HepG2 (cell line): ENCODE data around the gene ST14. TPM values are rescaled to one million over a fixed set of nuclear protein-coding genes. Genes with fewer than 3 reads are reported as not detected.
A peak's percentile ranks its signal among the peaks of the same experiment; 100 is the strongest.

Source experiments
- ATF1 ChIP-seq: IDR thresholded peaks from 2 replicates; pipeline ENCODE4 v1.6.1; 2016; ENCODE audit warnings: mild to moderate bottlenecking, control low read depth
- ATF2 ChIP-seq: sonication (generic); formaldehyde crosslinking; IDR thresholded peaks from 2 replicates; pipeline ENCODE4 v1.4.0; 2020; ENCODE audit warnings: missing genetic modification reagents
- HDAC1 ChIP-seq: sonication (generic); formaldehyde crosslinking; IDR thresholded peaks from 2 replicates; pipeline ENCODE4 v1.5.1; 2020; ENCODE audit warnings: mild to moderate bottlenecking, missing genetic modification reagents
- HIVEP1 ChIP-seq: sonication (generic); formaldehyde crosslinking; IDR thresholded peaks from 2 replicates; pipeline ENCODE4 v1.4.0; 2020; ENCODE audit warnings: mild to moderate bottlenecking, missing genetic modification reagents
- HOXA3 ChIP-seq: sonication (generic); formaldehyde crosslinking; IDR thresholded peaks from 2 replicates; pipeline ENCODE4 v1.5.0; 2020; ENCODE audit warnings: missing genetic modification reagents
- JUN ChIP-seq: sonication (generic); formaldehyde crosslinking; IDR thresholded peaks from 2 replicates; pipeline ENCODE4 v1.4.0; 2020; ENCODE audit warnings: mild to moderate bottlenecking, missing genetic modification reagents
- KDM6A ChIP-seq: IDR thresholded peaks from 2 replicates; pipeline ENCODE4 v1.6.1; 2016; ENCODE audit warnings: low read depth
- KLF13 ChIP-seq: sonication (generic); formaldehyde crosslinking; IDR thresholded peaks from 2 replicates; pipeline ENCODE4 v1.4.0; 2020; ENCODE audit warnings: mild to moderate bottlenecking, missing genetic modification reagents
- MED1 ChIP-seq: sonication (generic); formaldehyde crosslinking; IDR thresholded peaks from 2 replicates; pipeline ENCODE4 v1.4.0; 2020; ENCODE audit warnings: missing genetic modification reagents
- MYC ChIP-seq: sonication (generic); formaldehyde crosslinking; IDR thresholded peaks from 2 replicates; pipeline ENCODE4 v1.9.0; 2021; ENCODE audit warnings: missing genetic modification reagents, borderline replicate concordance
- NCOA2 ChIP-seq: sonication (generic); formaldehyde crosslinking; IDR thresholded peaks from 2 replicates; pipeline ENCODE4 v1.8.0; 2022; ENCODE audit warnings: inconsistent platforms
- PHF21A ChIP-seq: sonication (generic); formaldehyde crosslinking; IDR thresholded peaks from 2 replicates; pipeline ENCODE4 v1.5.0; 2020; ENCODE audit warnings: mild to moderate bottlenecking, missing genetic modification reagents
- RAD21 ChIP-seq: fragments of 450-650 bp; formaldehyde crosslinking; IDR thresholded peaks from 2 replicates; pipeline ENCODE4 v1.5.0; 2020; ENCODE audit warnings: mild to moderate bottlenecking
- SAP130 ChIP-seq: IDR thresholded peaks from 2 replicates; pipeline ENCODE4 v1.6.1; 2016; ENCODE audit warnings: low read depth
- SMC3 ChIP-seq: IDR thresholded peaks from 2 replicates; pipeline ENCODE4 v1.6.1; 2011; ENCODE audit warnings: low read length, improper control_type of control experiment
- TEAD3 ChIP-seq: optimal IDR thresholded peaks from 2 replicates; pipeline ENCODE3; 2016; ENCODE audit warnings: borderline replicate concordance
- TFAP4 ChIP-seq: sonication (generic); IDR thresholded peaks from 2 replicates; pipeline ENCODE4 v1.6.1; 2016; ENCODE audit warnings: low read depth, borderline replicate concordance
- ZFP36 ChIP-seq: fragments of 150-350 bp; IDR thresholded peaks from 2 replicates; pipeline ENCODE4 v1.6.1; 2018; ENCODE audit warnings: borderline replicate concordance, low read length, low read depth; ENCODE audit not compliant: partially characterized antibody
- ZFX ChIP-seq: sonication (generic); formaldehyde crosslinking; IDR thresholded peaks from 2 replicates; pipeline ENCODE4 v1.4.0; 2020; ENCODE audit warnings: mild to moderate bottlenecking, low read depth, missing genetic modification reagents, moderate library complexity
- ZFY ChIP-seq: sonication (generic); formaldehyde crosslinking; IDR thresholded peaks from 2 replicates; pipeline ENCODE4 v1.4.0; 2020; ENCODE audit warnings: missing genetic modification reagents
- ZMYM4 ChIP-seq: sonication (generic); formaldehyde crosslinking; IDR thresholded peaks from 2 replicates; pipeline ENCODE4 v1.8.1; 2023; ENCODE audit warnings: mild to moderate bottlenecking, missing genetic modification reagents
- ZNF280D ChIP-seq: sonication (generic); formaldehyde crosslinking; IDR thresholded peaks from 2 replicates; pipeline ENCODE4 v1.5.1; 2020; ENCODE audit warnings: mild to moderate bottlenecking, missing genetic modification reagents
- ZNF317 ChIP-seq: sonication (generic); formaldehyde crosslinking; IDR thresholded peaks from 2 replicates; pipeline ENCODE4 v1.5.0; 2020; ENCODE audit warnings: mild to moderate bottlenecking, missing genetic modification reagents
- ZNF614 ChIP-seq: IDR thresholded peaks from 2 replicates; pipeline ENCODE4 v1.6.1; 2018; ENCODE audit warnings: missing biosample characterization, missing genetic modification reagents, inconsistent platforms, borderline replicate concordance
- ZNF724P ChIP-seq: sonication (generic); formaldehyde crosslinking; IDR thresholded peaks from 2 replicates; pipeline ENCODE4 v1.8.0; 2022; ENCODE audit warnings: missing genetic modification reagents, borderline replicate concordance
- ZNF772 ChIP-seq: sonication (generic); formaldehyde crosslinking; IDR thresholded peaks from 2 replicates; pipeline ENCODE4 v1.5.0; 2020; ENCODE audit warnings: mild to moderate bottlenecking, missing genetic modification reagents
- ZNF792 ChIP-seq: IDR thresholded peaks from 2 replicates; pipeline ENCODE4 v1.6.1; 2016
- polyA plus RNA-seq, 8 experiments: library from polyadenylated mRNA; depleted of rRNA in 3 of 8; stranded (reverse) in 7 of 8; unstranded in 1 of 8; fragments of >200 nt; fragmentation: Illumina TruSeq in 4 of 8; extraction: Trizol in 4 of 8; gene quantifications; 2 replicates each; pipeline versions ENCODE4 v1.2.1 to v1.2.3, GENCODE V29; 2011 to 2016; ENCODE audit warnings: low read depth in 4 of 8, missing spikeins in 1 of 8, mixed read lengths in 1 of 8; ENCODE audit not compliant: insufficient read depth in 1 of 8
- total RNA-seq, 5 experiments: library from RNA; depleted of rRNA; stranded (reverse); fragments of >200 nt; fragmentation: Illumina TruSeq; extraction: Trizol; gene quantifications; 2 replicates each; pipeline ENCODE4 v1.2.3, GENCODE V29; 2016; ENCODE audit warnings: low read depth in 1 of 5

ST14 gene
- total and polyA plus RNA-seq, 2 of the 13 experiments (the other 11 are each of a cell fraction or from before 2014, with no cell fraction given), result 0.88 to 1.4 TPM

GRCh38 chr11:130129922-130130321, 29.7 kb upstream of the ST14 start (continued):
- peak; percentile 48; the same call in 1 of the 2 replicates for TF ChIP-seq ZFX (CRISPR knock-in tag)
- TF ChIP-seq MYC, result peak; percentile 41; the same call in 1 of the 2 replicates
- TF ChIP-seq ZFY (CRISPR knock-in tag), result peak; percentile 57
- no peak for TF ChIP-seq ZNF772 (CRISPR knock-in tag)
- TF ChIP-seq ZFP36, result no peak
- peak; percentile 55 for TF ChIP-seq MED1
- TF ChIP-seq SMC3, result 0 out of 2 replicates have a peak, but pooled peaks have one; percentile 21
- no peak for TF ChIP-seq KLF13 (CRISPR knock-in tag)
- peak; percentile 46; the same call in 1 of the 2 replicates for TF ChIP-seq ATF2
- peak; percentile 61; the same call in 1 of the 2 replicates for TF ChIP-seq TFAP4
- no peak for TF ChIP-seq ZNF724P
- TF ChIP-seq ZNF317 (CRISPR knock-in tag), result no peak
- peak; percentile 94 for TF ChIP-seq TEAD3 (CRISPR knock-in tag)
- 0 out of 2 replicates have a peak, but pooled peaks have one; percentile 13 for TF ChIP-seq ZMYM4 (CRISPR knock-in tag)
- TF ChIP-seq SAP130 (CRISPR knock-in tag), result peak; percentile 84
- peak; percentile 46; the same call in 1 of the 2 replicates for TF ChIP-seq HOXA3 (CRISPR knock-in tag)
- TF ChIP-seq ZNF792, result no peak
- peak; percentile 44; the same call in 1 of the 2 replicates for TF ChIP-seq PHF21A (CRISPR knock-in tag)
- TF ChIP-seq KDM6A (CRISPR knock-in tag), result 0 out of 2 replicates have a peak, but pooled peaks have one; percentile 23
- TF ChIP-seq HIVEP1 (CRISPR knock-in tag), result no peak
- peak; percentile 18; the same call in 1 of the 2 replicates for TF ChIP-seq NCOA2 (CRISPR knock-in tag)
- 0 out of 2 replicates have a peak, but pooled peaks have one; percentile 18 for TF ChIP-seq HDAC1
- 0 out of 2 replicates have a peak, but pooled peaks have one; percentile 20 for TF ChIP-seq ZNF280D (CRISPR knock-in tag)
- 0 out of 2 replicates have a peak, but pooled peaks have one; percentile 40 for TF ChIP-seq ZNF614 (CRISPR knock-in tag)
- peak; percentile 38; the same call in 1 of the 2 replicates for TF ChIP-seq ATF1 (CRISPR knock-in tag)
- no peak for TF ChIP-seq RAD21 (CRISPR knock-in tag)
- peak; percentile 57; the same call in 1 of the 2 replicates for TF ChIP-seq JUN (CRISPR knock-in tag)
